ENCODE results near the gene NEURL3.
A peak's percentile ranks its signal among the peaks of the same experiment; 100 is the strongest.

Gene NEURL3

DNA sequence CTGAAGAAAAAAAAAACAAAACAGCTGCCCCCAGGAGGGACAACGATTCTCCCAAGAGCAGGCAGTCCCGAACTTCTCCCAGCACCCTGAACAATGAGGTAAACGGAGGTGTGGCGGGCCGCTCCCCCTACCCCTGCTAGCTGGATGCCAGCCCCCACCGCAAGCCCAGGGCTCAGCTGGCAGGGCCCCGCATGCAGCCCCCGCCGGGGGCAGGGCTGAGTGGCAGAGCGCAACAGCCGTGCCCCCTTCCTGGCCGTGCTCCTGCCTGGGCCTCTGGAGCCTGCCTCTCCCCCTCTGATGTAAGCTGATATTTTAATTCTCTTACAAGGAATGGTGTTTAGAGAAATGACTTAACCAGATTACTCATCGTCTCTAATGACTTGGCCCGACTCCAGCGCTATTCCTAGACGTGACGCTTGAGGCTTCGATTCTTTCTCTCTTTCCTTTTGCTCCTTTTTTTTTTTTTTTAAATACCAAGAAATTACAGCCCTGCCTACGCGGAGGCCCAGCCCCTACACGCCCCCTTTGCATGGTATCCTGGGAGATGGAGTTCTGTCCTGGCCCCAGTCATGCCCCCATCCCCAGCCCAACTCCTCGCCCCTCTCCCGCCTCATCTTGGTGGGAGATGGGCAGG, 26.8 kb upstream of the NEURL3 start:
- Histone ChIP-seq H3K9ac (peak overlapping the region; percentile 65 to 90 (median 78)), H3K4me2 (peak overlapping the region; percentile 92 to 100 (median 98)), H3K36me3 (no peaks in the 10 kb centered on the region), H3K27me3 (no peaks in the 10 kb centered on the region), H3K9me3 (replicated peaks in 1 of 11) (no peaks in the 10 kb centered on the region), H3K4me3 (peak overlapping the region; percentile 32 to 61 (median 46)), H4K20me1 (peaks cover 0 to 3% (median 0%) of the 10 kb centered on the region in 11 experiments; a peak in 6 of 22 replicates), H3K27ac (peak overlapping the region; percentile 72 to 98 (median 88)), H3K4me1 (peaks cover 88 to 91% (median 90%) of the 10 kb centered on the region in 10 experiments)
- TF ChIP-seq Cebpa-rat (IDR thresholded peaks at IDR 0.05) = peak in 1 of 11 experiments; percentile 42; a peak in 1 of 22 replicates

GRCh38 chr2:96531366-96531765, 26.2 kb upstream of the NEURL3 start:
- Histone ChIP-seq H3K4me3 (peak overlapping the region; percentile 32 to 61 (median 46)), H3K27ac (peak overlapping the region; percentile 70 to 98 (median 87)), H3K9ac (peak overlapping the region; percentile 65 to 90 (median 78))

GRCh38 chr2:96530474-96531357, 25.6 kb upstream of the NEURL3 start:
- Histone ChIP-seq H3K36me3 (no peaks in the 10 kb centered on the region), H3K27me3 (no peaks in the 10 kb centered on the region), H3K4me2 (peak overlapping the region; percentile 92 to 100 (median 98)), H3K4me1 (peaks cover 86 to 97% (median 96%) of the 10 kb centered on the region in 10 experiments), H3K9me3 (replicated peaks in 1 of 11) (no peaks in the 10 kb centered on the region), H3K9ac (peak overlapping the region; percentile 65 to 90 (median 82); a peak in 20 of 22 replicates), H3K27ac (peak overlapping the region; percentile 70 to 98 (median 92); a peak in 21 of 22 replicates), H3K4me3 (peak overlapping the region in 2 of 10 experiments; percentile 45 to 47; a peak in 5 of 20 replicates), H4K20me1 (no peaks in the 10 kb centered on the region)
- no peak for TF ChIP-seq Cebpa-rat (IDR thresholded peaks at IDR 0.05)

More at GRCh38 chr2:96531366-96531765, 26.2 kb upstream of the NEURL3 start:
- peaks cover 93 to 97% (median 96%) of the 10 kb centered on the region in 10 experiments for H3K4me1 ChIP-seq
- H3K4me2 ChIP-seq = peak overlapping the region; percentile 92 to 100 (median 98)
- H3K27me3 ChIP-seq = no peaks in the 10 kb centered on the region
- H3K9me3 ChIP-seq (replicated peaks in 1 of 11) = no peaks in the 10 kb centered on the region
- TF ChIP-seq Cebpa-rat (IDR thresholded peaks at IDR 0.05) = no peak
- H4K20me1 ChIP-seq = no peaks in the 10 kb centered on the region
- no peaks in the 10 kb centered on the region for H3K36me3 ChIP-seq

DNA sequence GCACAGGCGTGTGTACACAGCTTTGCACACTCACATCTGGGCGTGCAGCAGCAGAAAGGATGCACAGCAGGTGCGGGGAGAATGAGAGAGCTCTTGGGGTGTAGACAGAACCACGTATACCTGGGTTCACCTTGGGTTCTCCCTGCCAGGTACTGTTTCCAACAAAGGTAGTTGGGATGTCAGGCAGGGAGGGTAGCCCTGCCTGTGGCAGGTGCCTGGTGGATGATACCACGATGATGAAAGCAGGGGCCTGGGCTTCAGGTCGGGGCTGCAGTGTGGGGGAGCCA, 24.9 kb upstream of the NEURL3 start:
- Histone ChIP-seq H3K4me1 (peaks cover 80 to 97% (median 95%) of the 10 kb centered on the region in 10 experiments), H3K27me3 (no peaks in the 10 kb centered on the region), H3K4me3 (no peak overlapping the region; a peak in 2 of 20 replicates), H3K27ac (peak overlapping the region in 9 of 11 experiments; percentile 19 to 98 (median 92); a peak in 13 of 22 replicates), H3K9me3 (replicated peaks in 1 of 11) (no peaks in the 10 kb centered on the region), H4K20me1 (no peaks in the 10 kb centered on the region), H3K9ac (peak overlapping the region in 10 of 11 experiments; percentile 22 to 91 (median 86); a peak in 12 of 22 replicates), H3K36me3 (no peaks in the 10 kb centered on the region), H3K4me2 (peak overlapping the region; percentile 92 to 100 (median 98))
- TF ChIP-seq Cebpa-rat (IDR thresholded peaks at IDR 0.05) = no peak

GRCh38 chr2:96529376-96530143, 24.4 kb upstream of the NEURL3 start:
- no peaks in the 10 kb centered on the region for H3K27me3 ChIP-seq
- H3K9ac ChIP-seq = peak overlapping the region; percentile 43 to 91 (median 87); a peak in 20 of 22 replicates
- no peaks in the 10 kb centered on the region for H3K36me3 ChIP-seq
- H3K4me2 ChIP-seq = peak overlapping the region; percentile 92 to 100 (median 98)
- peak overlapping the region in 10 of 11 experiments; percentile 68 to 98 (median 92); a peak in 20 of 22 replicates for H3K27ac ChIP-seq
- H3K9me3 ChIP-seq (replicated peaks in 1 of 11) = no peaks in the 10 kb centered on the region
- H3K4me3 ChIP-seq = peak overlapping the region in 2 of 10 experiments; percentile 54 to 58; a peak in 3 of 20 replicates
- no peak for TF ChIP-seq Cebpa-rat (IDR thresholded peaks at IDR 0.05)
- peaks cover 75 to 97% (median 95%) of the 10 kb centered on the region in 10 experiments for H3K4me1 ChIP-seq
- H4K20me1 ChIP-seq = no peaks in the 10 kb centered on the region

- H3K4me1 ChIP-seq = peaks cover 67 to 97% (median 95%) of the 10 kb centered on the region in 10 experiments
- H3K9me3 ChIP-seq (replicated peaks in 1 of 11) = no peaks in the 10 kb centered on the region
Observed at GRCh38 chr2:96528700-96529375, 23.7 kb upstream of the NEURL3 start.

GRCh38 chr2:96528006-96528699, 23.0 kb upstream of the NEURL3 start:
- Histone ChIP-seq H3K9me3 (replicated peaks in 1 of 11) (no peaks in the 10 kb centered on the region), H4K20me1 (no peaks in the 10 kb centered on the region), H3K4me1 (peaks cover 60 to 95% (median 92%) of the 10 kb centered on the region in 10 experiments), H3K4me2 (peak overlapping the region; percentile 92 to 100 (median 98)), H3K36me3 (no peaks in the 10 kb centered on the region), H3K27ac (peak overlapping the region; percentile 68 to 98 (median 92); a peak in 21 of 22 replicates), H3K4me3 (peak overlapping the region; percentile 33 to 75 (median 58); a peak in 19 of 20 replicates), H3K27me3 (no peaks in the 10 kb centered on the region), H3K9ac (peak overlapping the region; percentile 76 to 91 (median 87))
- TF ChIP-seq Cebpa-rat (IDR thresholded peaks at IDR 0.05) = no peak

More at GRCh38 chr2:96528700-96529375, 23.7 kb upstream of the NEURL3 start:
- Histone ChIP-seq H3K36me3 (no peaks in the 10 kb centered on the region), H3K27me3 (no peaks in the 10 kb centered on the region), H3K27ac (peak overlapping the region; percentile 68 to 98 (median 92); a peak in 21 of 22 replicates), H4K20me1 (no peaks in the 10 kb centered on the region), H3K4me2 (peak overlapping the region; percentile 92 to 100 (median 98)), H3K4me3 (peak overlapping the region in 9 of 10 experiments; percentile 33 to 75 (median 57); a peak in 11 of 20 replicates), H3K9ac (peak overlapping the region; percentile 76 to 91 (median 87))
- no peak for TF ChIP-seq Cebpa-rat (IDR thresholded peaks at IDR 0.05)
